GM23338 (cell line): ENCODE data around the gene BCR.

ENCODE experiments used
- EZH2 ChIP-seq: fragments of 200-600 bp; sonication (generic); IDR thresholded peaks from one replicate; pipeline ENCODE4 v1.8.0; 2017; ENCODE audit warnings: antibody characterized with exemption, mild to moderate bottlenecking, low read depth; ENCODE audit not compliant: unreplicated experiment
- EZH2phosphoT487 ChIP-seq: fragments of 200-600 bp; sonication (generic); IDR thresholded peaks from one replicate; pipeline ENCODE4 v1.8.1; 2018; ENCODE audit warnings: antibody characterized with exemption; ENCODE audit not compliant: unreplicated experiment
- JUNB ChIP-seq: IDR thresholded peaks from one replicate; pipeline ENCODE4 v1.6.1; 2016; ENCODE audit warnings: antibody characterized with exemption; ENCODE audit not compliant: unreplicated experiment
- POLR2AphosphoS5 ChIP-seq: IDR thresholded peaks from 2 replicates; pipeline ENCODE4 v1.6.1; 2016; ENCODE audit warnings: antibody characterized with exemption, low read depth
- TF ChIP-seq, protein P1 (sequence below), 2 experiments: fragments of 200-600 bp in 1 of 2; sonication (generic) in 1 of 2; conservative IDR thresholded peaks; 2 replicates each; pipeline versions ENCODE4 v1.5.1 to v1.6.1; 2016 to 2017; ENCODE audit warnings: antibody characterized with exemption in 2 of 2, low read depth in 2 of 2, mild to moderate bottlenecking in 2 of 2, moderate library complexity in 1 of 2

DNA sequence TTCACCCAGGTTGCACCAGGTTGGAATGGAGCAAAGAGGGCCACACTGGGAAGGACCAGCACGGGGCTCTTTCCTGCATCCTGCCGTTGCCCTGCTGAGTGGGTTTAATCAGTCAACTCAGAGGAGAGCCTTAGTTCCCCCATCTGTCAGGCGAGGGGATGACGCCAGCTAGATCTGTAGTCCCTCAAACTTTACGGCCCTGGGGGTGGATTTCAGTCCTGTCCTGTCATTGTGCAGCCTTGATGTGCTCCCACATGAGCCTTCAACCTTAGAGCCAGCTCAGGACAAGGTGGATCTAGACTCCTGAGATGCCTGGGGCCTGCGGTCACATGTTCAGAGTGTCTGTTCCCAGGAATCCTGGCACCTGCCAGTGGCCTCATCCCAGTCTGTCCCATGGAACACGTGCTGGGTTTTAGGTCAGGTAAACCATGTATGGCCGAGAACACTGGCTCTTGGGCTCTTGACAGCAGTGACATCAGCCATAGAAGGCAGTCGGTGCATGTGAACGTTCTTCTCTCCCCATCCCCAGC, 104.3 kb downstream of the BCR start:
- TF ChIP-seq, protein P1, sequence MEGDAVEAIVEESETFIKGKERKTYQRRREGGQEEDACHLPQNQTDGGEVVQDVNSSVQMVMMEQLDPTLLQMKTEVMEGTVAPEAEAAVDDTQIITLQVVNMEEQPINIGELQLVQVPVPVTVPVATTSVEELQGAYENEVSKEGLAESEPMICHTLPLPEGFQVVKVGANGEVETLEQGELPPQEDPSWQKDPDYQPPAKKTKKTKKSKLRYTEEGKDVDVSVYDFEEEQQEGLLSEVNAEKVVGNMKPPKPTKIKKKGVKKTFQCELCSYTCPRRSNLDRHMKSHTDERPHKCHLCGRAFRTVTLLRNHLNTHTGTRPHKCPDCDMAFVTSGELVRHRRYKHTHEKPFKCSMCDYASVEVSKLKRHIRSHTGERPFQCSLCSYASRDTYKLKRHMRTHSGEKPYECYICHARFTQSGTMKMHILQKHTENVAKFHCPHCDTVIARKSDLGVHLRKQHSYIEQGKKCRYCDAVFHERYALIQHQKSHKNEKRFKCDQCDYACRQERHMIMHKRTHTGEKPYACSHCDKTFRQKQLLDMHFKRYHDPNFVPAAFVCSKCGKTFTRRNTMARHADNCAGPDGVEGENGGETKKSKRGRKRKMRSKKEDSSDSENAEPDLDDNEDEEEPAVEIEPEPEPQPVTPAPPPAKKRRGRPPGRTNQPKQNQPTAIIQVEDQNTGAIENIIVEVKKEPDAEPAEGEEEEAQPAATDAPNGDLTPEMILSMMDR (conservative IDR thresholded peaks at IDR 0.05; ENCODE audit: low read depth in 2 of 2), result no peak
- TF ChIP-seq POLR2AphosphoS5 (no peak), EZH2 (no peak), JUNB (no peak), EZH2phosphoT487 (no peak)
